Osteocyte (in vitro differentiated cells): ENCODE data around the gene STX10. TPM values are rescaled to one million over a fixed set of nuclear protein-coding genes. Genes with fewer than 3 reads are reported as not detected.
A peak's percentile ranks its signal among the peaks of the same experiment; 100 is the strongest.
"Not testable (repeated sequence)": the region's sequence is repeated elsewhere in the genome, so short reads cannot be mapped to it uniquely, and the experiment has no call there.

ENCODE experiments used
- DNase-seq: peaks from one replicate; pipeline ENCODE4 v3.0.0; 2021; ENCODE audit warnings: mixed read lengths; ENCODE audit not compliant: unreplicated experiment; ENCODE audit errors: extremely low spot score
- H3K27ac Mint-ChIP-seq: one replicate; pipeline ENCODE4 v1.8.0; 2021; ENCODE audit warnings: mild to moderate bottlenecking, mixed read lengths; ENCODE audit not compliant: unreplicated experiment
- H3K27me3 Mint-ChIP-seq: one replicate; pipeline ENCODE4 v1.8.0; 2021; ENCODE audit warnings: mixed read lengths; ENCODE audit not compliant: unreplicated experiment
- H3K36me3 Mint-ChIP-seq: one replicate; pipeline ENCODE4 v1.8.0; 2021; ENCODE audit warnings: mixed read lengths; ENCODE audit not compliant: unreplicated experiment
- H3K4me1 Mint-ChIP-seq: one replicate; pipeline ENCODE4 v1.8.0; 2021; ENCODE audit warnings: mixed read lengths; ENCODE audit not compliant: unreplicated experiment
- H3K4me3 Mint-ChIP-seq: one replicate; pipeline ENCODE4 v1.8.0; 2021; ENCODE audit warnings: mild to moderate bottlenecking, moderate library complexity, mixed read lengths; ENCODE audit not compliant: unreplicated experiment
- H3K9me3 Mint-ChIP-seq: one replicate; pipeline ENCODE4 v1.8.0; 2021; ENCODE audit warnings: mixed read lengths; ENCODE audit not compliant: unreplicated experiment
- CTCF ChIP-seq: fragments of 200-600 bp; sonication (generic); IDR thresholded peaks from 2 replicates; pipeline ENCODE4 v1.5.0; 2021; ENCODE audit warnings: antibody characterized with exemption, mild to moderate bottlenecking, moderate library complexity
- total RNA-seq: library from RNA; stranded (reverse); gene quantifications from 2 replicates; pipeline ENCODE4 v1.2.1, GENCODE V29; 2021

The STX10 gene
- total RNA-seq, 1 donor from 2014 or later, result 50.5 TPM

- H3K27ac Mint-ChIP-seq, result no peak overlapping the region
- no peaks in the 10 kb centered on the region for H3K36me3 Mint-ChIP-seq
- H3K4me3 Mint-ChIP-seq, result no peak overlapping the region
- no peaks in the 10 kb centered on the region for H3K4me1 Mint-ChIP-seq
- H3K9me3 Mint-ChIP-seq, result no peaks in the 10 kb centered on the region
- no peak for DNase-seq
- no peaks in the 10 kb centered on the region for H3K27me3 Mint-ChIP-seq
- TF ChIP-seq CTCF, result no peak
These were observed 37.2 kb upstream of the STX10 start for GRCh38 chr19:13187419-13187818.

- not testable (repeated sequence) for H3K4me1 Mint-ChIP-seq, H3K27ac Mint-ChIP-seq, DNase-seq, H3K27me3 Mint-ChIP-seq, H3K4me3 Mint-ChIP-seq, H3K36me3 Mint-ChIP-seq, H3K9me3 Mint-ChIP-seq
These were observed 36.5 kb upstream of the STX10 start for GRCh38 chr19:13186688-13187087.

- not testable (repeated sequence) for H3K4me3 Mint-ChIP-seq, H3K36me3 Mint-ChIP-seq, H3K9me3 Mint-ChIP-seq, H3K27me3 Mint-ChIP-seq, H3K27ac Mint-ChIP-seq, DNase-seq, H3K4me1 Mint-ChIP-seq
These were observed 35.8 kb upstream of the STX10 start for GRCh38 chr19:13185763-13186657.

GRCh38 chr19:13184926-13185325, 34.8 kb upstream of the STX10 start:
- H3K27ac Mint-ChIP-seq, H3K9me3 Mint-ChIP-seq, H3K4me1 Mint-ChIP-seq, H3K36me3 Mint-ChIP-seq, H3K27me3 Mint-ChIP-seq, H3K4me3 Mint-ChIP-seq, DNase-seq: not testable (repeated sequence)

GRCh38 chr19:13181747-13182388, 31.7 kb upstream of the STX10 start:
- Mint-ChIP-seq H3K36me3 (no peaks in the 10 kb centered on the region), H3K27ac (peak overlapping the region; percentile 11), H3K9me3 (no peaks in the 10 kb centered on the region), H3K27me3 (no peaks in the 10 kb centered on the region), H3K4me3 (no peak overlapping the region), H3K4me1 (peaks cover 5% of the 10 kb centered on the region)
- no peak for DNase-seq
- no peak for TF ChIP-seq CTCF

- not testable (repeated sequence) for H3K4me3 Mint-ChIP-seq, H3K4me1 Mint-ChIP-seq, H3K27ac Mint-ChIP-seq, H3K27me3 Mint-ChIP-seq, H3K9me3 Mint-ChIP-seq, H3K36me3 Mint-ChIP-seq, DNase-seq
These were observed 28.1 kb upstream of the STX10 start for GRCh38 chr19:13178291-13178690.

- H3K36me3 Mint-ChIP-seq, DNase-seq, H3K27ac Mint-ChIP-seq: not testable (repeated sequence)
These were observed 27.4 kb upstream of the STX10 start for GRCh38 chr19:13177584-13177983.

More at GRCh38 chr19:13177584-13177983, 27.4 kb upstream of the STX10 start:
- H3K4me1 Mint-ChIP-seq, result peaks cover 12% of the 10 kb centered on the region
- not testable (repeated sequence) for H3K9me3 Mint-ChIP-seq, H3K4me3 Mint-ChIP-seq, H3K27me3 Mint-ChIP-seq
